ENCODE results near the gene PLEKHA6. TPM values are rescaled to one million over a fixed set of nuclear protein-coding genes. Genes with fewer than 3 reads are reported as not detected.

Gene PLEKHA6
- total RNA-seq, 1 donor, result 3.9 TPM

DNA sequence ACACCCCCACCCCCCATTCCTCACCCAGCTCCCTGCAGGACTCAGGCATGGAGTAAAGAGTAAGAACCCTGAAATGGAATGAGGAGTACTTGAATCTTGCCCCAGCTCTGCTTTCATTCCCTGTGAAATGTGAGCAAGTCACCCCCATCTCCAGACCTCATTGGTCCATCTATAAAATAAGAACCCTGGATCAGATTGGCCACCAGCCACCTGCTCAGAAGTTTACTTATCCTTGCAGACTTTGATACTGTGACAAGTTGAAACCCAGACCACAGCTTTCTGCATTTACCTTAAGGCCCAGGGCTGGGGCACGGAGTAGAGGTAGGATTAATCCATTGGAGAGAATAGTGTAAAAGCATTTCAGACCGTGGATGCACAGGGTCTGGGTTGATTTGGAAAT is 165.6 kb downstream of the PLEKHA6 start:
- TF ChIP-seq, protein P1, sequence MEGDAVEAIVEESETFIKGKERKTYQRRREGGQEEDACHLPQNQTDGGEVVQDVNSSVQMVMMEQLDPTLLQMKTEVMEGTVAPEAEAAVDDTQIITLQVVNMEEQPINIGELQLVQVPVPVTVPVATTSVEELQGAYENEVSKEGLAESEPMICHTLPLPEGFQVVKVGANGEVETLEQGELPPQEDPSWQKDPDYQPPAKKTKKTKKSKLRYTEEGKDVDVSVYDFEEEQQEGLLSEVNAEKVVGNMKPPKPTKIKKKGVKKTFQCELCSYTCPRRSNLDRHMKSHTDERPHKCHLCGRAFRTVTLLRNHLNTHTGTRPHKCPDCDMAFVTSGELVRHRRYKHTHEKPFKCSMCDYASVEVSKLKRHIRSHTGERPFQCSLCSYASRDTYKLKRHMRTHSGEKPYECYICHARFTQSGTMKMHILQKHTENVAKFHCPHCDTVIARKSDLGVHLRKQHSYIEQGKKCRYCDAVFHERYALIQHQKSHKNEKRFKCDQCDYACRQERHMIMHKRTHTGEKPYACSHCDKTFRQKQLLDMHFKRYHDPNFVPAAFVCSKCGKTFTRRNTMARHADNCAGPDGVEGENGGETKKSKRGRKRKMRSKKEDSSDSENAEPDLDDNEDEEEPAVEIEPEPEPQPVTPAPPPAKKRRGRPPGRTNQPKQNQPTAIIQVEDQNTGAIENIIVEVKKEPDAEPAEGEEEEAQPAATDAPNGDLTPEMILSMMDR (IDR thresholded peaks at IDR 0.05; ENCODE audit: insufficient read depth, low read depth, low read length), result no peak
- no peak for DNase-seq (ENCODE audit: low read depth)
- no peak overlapping the region for H3K4me3 ChIP-seq (ENCODE audit: low read depth, low read length)

DNA sequence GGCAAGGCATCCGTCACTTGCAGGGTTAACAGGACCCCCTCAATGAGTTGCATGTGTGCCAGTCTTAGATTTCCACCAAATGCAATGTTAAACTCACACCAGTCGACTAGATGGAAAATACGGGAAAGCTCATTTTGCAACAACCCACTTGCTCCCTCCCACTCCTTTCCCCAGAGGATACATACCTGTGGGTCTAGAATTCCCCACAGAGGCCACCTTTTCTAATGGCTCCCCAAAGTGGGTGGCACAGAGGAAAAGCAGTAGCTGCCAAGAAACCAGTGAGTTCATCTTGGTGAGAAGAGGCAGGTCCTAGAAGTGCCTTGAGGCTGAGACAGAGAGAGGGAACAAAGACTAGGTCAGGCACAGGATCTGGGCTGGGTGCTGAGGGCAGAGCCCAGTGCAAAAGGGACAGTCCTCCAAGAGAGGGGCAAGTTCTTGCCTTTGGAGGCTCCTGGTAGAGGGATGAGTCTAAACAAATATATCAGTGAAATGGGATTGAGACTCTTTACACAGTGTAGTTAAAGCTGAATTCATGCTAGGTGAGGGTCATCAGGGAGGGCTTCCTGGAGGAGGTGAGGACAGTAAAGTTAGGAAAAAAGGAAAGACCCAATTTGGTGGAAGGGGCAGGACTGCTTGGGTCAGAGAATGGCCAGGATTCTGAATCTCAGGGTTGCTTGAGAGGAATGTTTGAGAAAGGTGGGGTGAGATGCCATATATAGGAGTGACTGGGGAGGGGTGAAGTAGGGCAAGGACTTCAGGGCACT is 167.0 kb downstream of the PLEKHA6 start:
- H3K4me3 ChIP-seq (ENCODE audit: low read depth, low read length), result no peak overlapping the region
- TF ChIP-seq, protein P1 (IDR thresholded peaks at IDR 0.05; ENCODE audit: insufficient read depth, low read depth, low read length), result no peak
- no peak for DNase-seq (ENCODE audit: low read depth)

DNA sequence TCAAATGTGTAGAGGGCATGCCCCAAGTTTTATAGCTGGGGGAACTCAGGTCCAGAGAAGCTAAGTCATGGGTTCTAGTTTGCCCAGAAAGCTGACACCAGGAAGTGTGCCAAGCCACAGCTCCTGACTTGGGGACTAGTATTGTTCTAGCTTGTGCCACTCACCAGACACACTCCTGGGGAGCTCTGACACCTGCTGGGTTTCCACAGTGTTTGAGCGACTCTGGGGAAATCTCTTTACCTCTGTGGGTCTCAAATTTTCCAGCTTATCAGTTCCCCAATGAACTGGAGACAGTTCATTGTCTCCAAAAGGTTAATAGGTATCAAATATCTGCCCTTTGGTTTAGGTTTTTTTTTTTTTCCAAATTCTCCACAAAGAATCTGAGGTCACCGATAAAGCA is 167.7 kb downstream of the PLEKHA6 start:
- H3K4me3 ChIP-seq (ENCODE audit: low read depth, low read length), result no peak overlapping the region
- TF ChIP-seq, protein P1 (IDR thresholded peaks at IDR 0.05; ENCODE audit: insufficient read depth, low read depth, low read length), result no peak
- DNase-seq (ENCODE audit: low read depth), result no peak

DNA sequence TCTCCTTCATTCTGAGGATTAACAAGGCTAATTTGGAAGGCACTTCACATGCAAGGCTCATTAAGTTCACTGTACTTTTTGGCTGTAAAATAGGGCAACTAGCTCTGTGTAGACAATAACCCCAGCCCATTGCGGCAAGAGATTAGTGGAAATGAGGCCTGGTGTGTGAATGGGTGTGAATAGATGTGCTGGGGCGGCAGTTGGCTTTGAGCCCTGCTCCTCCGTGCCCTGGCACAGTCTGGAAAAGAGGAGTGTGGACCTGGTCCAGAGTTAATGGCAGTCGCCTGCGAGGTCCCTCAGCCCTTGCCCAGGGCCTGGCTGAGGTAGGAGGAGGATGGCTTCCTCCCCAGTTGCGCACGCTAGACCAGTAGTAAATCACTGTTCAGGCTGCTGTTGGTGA is 168.3 kb downstream of the PLEKHA6 start:
- no peak overlapping the region for H3K4me3 ChIP-seq (ENCODE audit: low read depth, low read length)
- DNase-seq (ENCODE audit: low read depth), result no peak
- TF ChIP-seq, protein P1 (IDR thresholded peaks at IDR 0.05; ENCODE audit: insufficient read depth, low read depth, low read length), result no peak

DNA sequence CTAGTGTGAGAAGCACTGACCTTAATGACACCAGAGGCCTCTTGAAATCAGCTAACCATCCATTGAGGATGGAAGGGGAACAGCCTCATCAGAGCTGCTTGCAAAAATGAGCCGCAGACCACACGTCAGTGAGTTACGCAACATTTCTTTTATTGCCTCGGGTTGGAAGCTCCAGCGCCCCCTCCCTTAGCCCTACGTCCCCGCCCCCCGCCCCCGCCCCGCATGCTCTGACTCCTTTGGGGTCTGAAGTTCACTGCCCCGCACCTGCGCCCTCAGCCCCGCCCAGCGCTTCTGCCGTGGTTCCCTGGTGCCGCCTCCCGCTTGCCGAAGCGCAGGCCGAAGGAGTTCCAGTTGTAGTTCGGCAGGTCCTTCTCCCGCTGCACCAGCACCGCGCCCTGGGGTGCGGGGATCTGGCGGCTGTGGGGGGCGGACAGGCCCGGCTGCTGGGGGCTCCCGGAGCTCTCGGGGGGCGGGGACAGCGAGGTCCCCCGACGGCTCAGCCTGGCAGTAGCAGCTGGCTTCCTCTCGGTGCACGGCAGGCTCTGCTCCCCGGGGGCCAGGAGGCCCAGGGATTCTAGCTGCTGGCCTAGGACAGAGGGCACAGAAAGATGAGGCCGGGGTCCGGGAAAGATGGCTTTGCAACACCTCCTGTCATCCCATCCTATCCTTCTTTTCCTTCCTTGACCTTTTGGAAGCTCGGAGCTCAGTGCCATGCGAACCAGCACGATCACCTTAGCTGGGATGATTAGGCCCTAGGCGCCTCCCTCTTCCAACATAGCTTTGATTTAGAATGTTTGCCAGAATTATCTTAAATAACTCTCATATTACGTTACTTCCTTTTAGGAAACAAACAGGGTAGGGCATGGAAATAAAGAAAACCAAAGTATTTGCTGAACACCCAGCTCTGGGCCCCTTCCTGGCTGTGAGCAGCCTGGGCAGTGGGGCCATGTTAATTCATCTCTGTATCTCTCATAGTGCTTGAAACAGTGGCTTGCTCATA is 169.2 kb downstream of the PLEKHA6 start:
- H3K4me3 ChIP-seq (ENCODE audit: low read depth, low read length), result peak overlapping the region; percentile 31
- TF ChIP-seq, protein P1 (IDR thresholded peaks at IDR 0.05; ENCODE audit: insufficient read depth, low read depth, low read length), result no peak
- DNase-seq (ENCODE audit: low read depth), result peak; percentile 82

DNA sequence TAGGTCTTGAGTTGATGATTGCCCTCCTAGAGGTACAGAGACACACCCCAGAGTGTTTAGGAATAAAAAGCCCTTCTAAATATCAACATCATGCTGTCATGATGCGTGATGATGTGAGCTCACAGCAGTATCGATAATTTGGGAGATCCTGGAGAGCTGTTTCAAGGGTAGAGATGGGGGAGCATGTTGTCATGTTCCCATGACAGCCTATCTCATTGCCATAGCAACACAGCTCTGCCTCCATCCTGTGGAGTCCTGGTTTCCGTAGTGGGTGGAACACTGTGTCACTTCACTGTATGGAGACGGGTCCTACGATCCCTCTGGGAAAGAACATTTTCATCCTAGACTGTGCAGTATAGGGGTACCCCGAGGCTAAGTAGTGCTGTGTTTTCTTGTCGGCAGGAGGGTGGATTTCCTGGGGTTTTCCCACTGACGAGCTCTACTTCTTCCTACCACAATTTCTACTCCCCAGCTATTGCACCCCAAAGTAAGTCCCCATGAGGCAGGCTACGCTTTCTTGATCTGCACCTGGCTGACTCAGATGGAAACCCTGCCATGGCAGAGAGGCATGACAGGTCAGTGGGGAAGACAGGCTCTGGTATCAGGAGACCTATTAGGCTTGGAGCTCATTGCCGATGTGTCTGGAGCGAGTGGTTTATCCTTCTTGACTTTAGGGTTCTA is 170.6 kb downstream of the PLEKHA6 start:
- no peak overlapping the region for H3K4me3 ChIP-seq (ENCODE audit: low read depth, low read length)
- TF ChIP-seq, protein P1 (IDR thresholded peaks at IDR 0.05; ENCODE audit: insufficient read depth, low read depth, low read length), result no peak
- DNase-seq (ENCODE audit: low read depth), result no peak

Measured in fibroblast of villous mesenchyme (primary cell).